Bladder microvascular endothelial cell (primary cell): ENCODE results near the gene GATA2. TPM values are rescaled to one million over a fixed set of nuclear protein-coding genes. Genes with fewer than 3 reads are reported as not detected.

Experiments
- total RNA-seq: library from RNA; depleted of rRNA; stranded (reverse); fragments of >200 nt; gene quantifications from 2 replicates; pipeline ENCODE4 v1.2.3, GENCODE V29; 2014

Gene GATA2
- total RNA-seq = 10.4 and 12.6 TPM in 2 replicates

GRCh38 chr3:128492671-128493569, at the start of gene GATA2:
TSS of gene GATA2 (minus strand) at chr3:128493201. CDS start at chr3:128487031, 6,170 bp downstream.

GRCh38 chr3:128466840-128467541, 26.0 kb downstream of the GATA2 start, which contains the start of gene DNAJB8:
TSS of gene DNAJB8 (minus strand) at chr3:128466890. CDS start at chr3:128463245, 3,645 bp downstream.

Other genes starting within 250 kb of the GATA2 start
- not detected in 2 replicates for gene DNAJB8, start 26.3 kb downstream of the GATA2 start, total RNA-seq
- gene RPN1, start 157.6 kb upstream of the GATA2 start, total RNA-seq = 414 and 449 TPM in 2 replicates
- gene RAB7A, start 233.0 kb upstream of the GATA2 start, total RNA-seq = 28.7 and 57.0 TPM in 2 replicates